SKM-1 treated with dmso at 0.1 percent for 144 hours (cell line): ENCODE measurements around the gene WDR1.

ENCODE experiments used
- DNase-seq: peaks from one replicate; lab custom pipeline; 2025; ENCODE audit not compliant: unreplicated experiment; lab: John Stamatoyannopoulos, UW

Gene WDR1

GRCh38 chr4:10086506-10087120 lies 30.0 kb downstream of the WDR1 start:
- DNase-seq: no peak

GRCh38 chr4:10085828-10086505 lies 30.6 kb downstream of the WDR1 start:
- no peak for DNase-seq

GRCh38 chr4:10085386-10085785 lies 31.2 kb downstream of the WDR1 start:
- DNase-seq: no peak

GRCh38 chr4:10084651-10085358 lies 31.8 kb downstream of the WDR1 start:
- DNase-seq: no peak

GRCh38 chr4:10083861-10084641 lies 32.5 kb downstream of the WDR1 start:
- DNase-seq: no peak

- no peak for DNase-seq
These were observed 33.2 kb downstream of the WDR1 start for GRCh38 chr4:10083331-10083771.

- no peak for DNase-seq
These were observed 33.9 kb downstream of the WDR1 start for GRCh38 chr4:10082459-10083272.

- DNase-seq: no peak
These were observed 34.6 kb downstream of the WDR1 start for GRCh38 chr4:10082047-10082446.

GRCh38 chr4:10081218-10081606 lies 35.4 kb downstream of the WDR1 start:
- DNase-seq: no peak

- peak; percentile 14 for DNase-seq
These were observed 35.9 kb downstream of the WDR1 start for GRCh38 chr4:10080589-10081217.

GRCh38 chr4:10079912-10080588 lies 36.5 kb downstream of the WDR1 start:
- no peak for DNase-seq

GRCh38 chr4:10079256-10079655 lies 37.3 kb downstream of the WDR1 start:
- DNase-seq: no peak

- DNase-seq: no peak
These were observed 37.9 kb downstream of the WDR1 start for GRCh38 chr4:10078481-10079233.

- DNase-seq: no peak
These were observed 38.9 kb downstream of the WDR1 start for GRCh38 chr4:10077483-10078335.

- DNase-seq: no peak
These were observed 39.5 kb downstream of the WDR1 start for GRCh38 chr4:10077076-10077475.

- no peak for DNase-seq
These were observed 40.6 kb downstream of the WDR1 start for GRCh38 chr4:10075953-10076391.

- DNase-seq: no peak
These were observed 41.3 kb downstream of the WDR1 start for GRCh38 chr4:10075158-10075863.
